Body of pancreas (tissue), 4 donors: ENCODE results near the gene ABCA13.

Experiments
- POLR2A ChIP-seq, 3 donors: fragments of 450-650 bp; IDR thresholded peaks; one replicate each; pipeline ENCODE4 v1.6.1; 2016; ENCODE audit warnings: antibody characterized with exemption in 3 of 3, mild to moderate bottlenecking in 2 of 3
- TF ChIP-seq, protein P1 (sequence below), 7 experiments: fragments of 450-650 bp in 4 of 7; fragments of 200-600 bp in 3 of 7; sonication (generic) in 3 of 7; IDR thresholded peaks; one replicate each; pipeline ENCODE4 v1.5.1; 2016 to 2019; ENCODE audit warnings: antibody characterized with exemption in 7 of 7

DNA sequence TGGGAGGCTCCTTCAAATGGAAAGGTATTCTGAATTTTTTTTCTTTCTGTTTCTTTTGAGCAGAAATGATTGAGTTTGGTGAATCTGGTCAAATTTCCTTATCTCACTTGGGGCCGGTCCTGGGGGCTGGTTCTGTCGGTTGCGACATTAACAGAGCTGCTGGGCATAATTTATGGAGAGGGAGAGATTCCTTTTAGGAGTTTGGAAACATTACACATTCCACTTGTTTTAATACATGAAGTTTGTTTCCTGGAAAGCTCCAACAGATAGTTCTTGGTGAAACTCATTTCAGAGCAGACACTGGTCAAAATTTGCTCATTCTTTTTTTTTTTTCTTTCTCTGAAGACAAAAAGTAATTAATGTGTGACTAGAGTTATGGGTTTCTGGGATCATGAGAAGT, 129.9 kb downstream of the ABCA13 start:
- TF ChIP-seq, protein P1, sequence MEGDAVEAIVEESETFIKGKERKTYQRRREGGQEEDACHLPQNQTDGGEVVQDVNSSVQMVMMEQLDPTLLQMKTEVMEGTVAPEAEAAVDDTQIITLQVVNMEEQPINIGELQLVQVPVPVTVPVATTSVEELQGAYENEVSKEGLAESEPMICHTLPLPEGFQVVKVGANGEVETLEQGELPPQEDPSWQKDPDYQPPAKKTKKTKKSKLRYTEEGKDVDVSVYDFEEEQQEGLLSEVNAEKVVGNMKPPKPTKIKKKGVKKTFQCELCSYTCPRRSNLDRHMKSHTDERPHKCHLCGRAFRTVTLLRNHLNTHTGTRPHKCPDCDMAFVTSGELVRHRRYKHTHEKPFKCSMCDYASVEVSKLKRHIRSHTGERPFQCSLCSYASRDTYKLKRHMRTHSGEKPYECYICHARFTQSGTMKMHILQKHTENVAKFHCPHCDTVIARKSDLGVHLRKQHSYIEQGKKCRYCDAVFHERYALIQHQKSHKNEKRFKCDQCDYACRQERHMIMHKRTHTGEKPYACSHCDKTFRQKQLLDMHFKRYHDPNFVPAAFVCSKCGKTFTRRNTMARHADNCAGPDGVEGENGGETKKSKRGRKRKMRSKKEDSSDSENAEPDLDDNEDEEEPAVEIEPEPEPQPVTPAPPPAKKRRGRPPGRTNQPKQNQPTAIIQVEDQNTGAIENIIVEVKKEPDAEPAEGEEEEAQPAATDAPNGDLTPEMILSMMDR (IDR thresholded peaks at IDR 0.05): no peak
- no peak for TF ChIP-seq POLR2A (IDR thresholded peaks at IDR 0.05)
